Liver (tissue), 9 donors: ENCODE results near the gene LY6G5B. TPM values are rescaled to one million over a fixed set of nuclear protein-coding genes. Genes with fewer than 3 reads are reported as not detected.

ENCODE experiments used
- DNase-seq: peaks from one replicate; pipeline ENCODE4 v3.0.0-alpha.2; 2017; ENCODE audit warnings: low spot score
- H3K27ac ChIP-seq, 2 donors: one replicate each; pipeline ENCODE4 v1.7.0; 2013; ENCODE audit warnings: inconsistent platforms in 2 of 2, low read length in 2 of 2, control low read depth in 1 of 2, low read depth in 1 of 2, mild to moderate bottlenecking in 1 of 2
- H3K27me3 ChIP-seq, 4 donors: one replicate each; pipeline versions ENCODE4 v1.6.1 to v1.7.0; 2013; ENCODE audit warnings: low read length in 3 of 4, inconsistent platforms in 1 of 4, mild to moderate bottlenecking in 1 of 4, moderate library complexity in 1 of 4; ENCODE audit not compliant: control insufficient read depth in 4 of 4, insufficient read depth in 4 of 4
- H3K36me3 ChIP-seq, 4 donors: one replicate each; pipeline versions ENCODE4 v1.6.1 to v1.7.0; 2013; ENCODE audit warnings: low read length in 3 of 4, mild to moderate bottlenecking in 3 of 4, low read depth in 1 of 4, moderate library complexity in 1 of 4; ENCODE audit not compliant: control insufficient read depth in 4 of 4, insufficient read depth in 3 of 4
- H3K4me1 ChIP-seq, 4 donors: one replicate each; pipeline versions ENCODE4 v1.6.1 to v1.7.0; 2013; ENCODE audit warnings: low read length in 3 of 4, mild to moderate bottlenecking in 3 of 4, moderate library complexity in 1 of 4; ENCODE audit not compliant: control insufficient read depth in 4 of 4, insufficient read depth in 4 of 4
- H3K4me3 ChIP-seq, 3 donors: one replicate each; pipeline versions ENCODE4 v1.6.1 to v1.7.0; 2013; ENCODE audit warnings: low read length in 3 of 3, control low read depth in 1 of 3, low read depth in 1 of 3, mild to moderate bottlenecking in 1 of 3
- H3K9ac ChIP-seq, 2 donors: one replicate each; pipeline ENCODE4 v1.7.0; 2013; ENCODE audit warnings: low read length in 2 of 2, mild to moderate bottlenecking in 2 of 2, moderate library complexity in 2 of 2, control low read depth in 1 of 2, low read depth in 1 of 2
- H3K9me3 ChIP-seq, 4 donors: one replicate each; pipeline versions ENCODE4 v1.6.1 to v1.7.0; 2013; ENCODE audit warnings: low read length in 3 of 4; ENCODE audit not compliant: control insufficient read depth in 4 of 4
- EGR1 ChIP-seq, 2 donors: IDR thresholded peaks; 2 replicates each; pipeline ENCODE4 v1.6.1; 2016 to 2018; ENCODE audit warnings: antibody characterized with exemption in 2 of 2, low read depth in 2 of 2
- FOXA1 ChIP-seq: IDR thresholded peaks from 2 replicates; pipeline ENCODE4 v1.6.1; 2016; ENCODE audit warnings: antibody characterized with exemption
- FOXA2 ChIP-seq: IDR thresholded peaks from 2 replicates; pipeline ENCODE4 v1.6.1; 2016; ENCODE audit warnings: antibody characterized with exemption
- GABPA ChIP-seq, 2 donors: IDR thresholded peaks in 1 of 2; conservative IDR thresholded peaks in 1 of 2; 2 replicates each; pipeline ENCODE4 v1.6.1; 2016; ENCODE audit warnings: antibody characterized with exemption in 2 of 2, mild to moderate bottlenecking in 1 of 2, moderate library complexity in 1 of 2
- HNF4A ChIP-seq, 2 donors: conservative IDR thresholded peaks; 2 replicates each; pipeline ENCODE4 v1.6.1; 2016; ENCODE audit warnings: antibody characterized with exemption in 2 of 2, mild to moderate bottlenecking in 2 of 2
- HNF4G ChIP-seq: IDR thresholded peaks from 2 replicates; pipeline ENCODE4 v1.6.1; 2016; ENCODE audit warnings: antibody characterized with exemption
- JUND ChIP-seq, 2 donors: IDR thresholded peaks; 2 replicates each; pipeline ENCODE4 v1.6.1; 2016; ENCODE audit warnings: antibody characterized with exemption in 2 of 2
- NR2F2 ChIP-seq: IDR thresholded peaks from 2 replicates; pipeline ENCODE4 v1.6.1; 2016; ENCODE audit warnings: antibody characterized with exemption
- RAD21 ChIP-seq, 2 donors: IDR thresholded peaks; 2 replicates each; pipeline ENCODE4 v1.6.1; 2016; ENCODE audit warnings: antibody characterized with exemption in 2 of 2, mild to moderate bottlenecking in 2 of 2
- RXRA ChIP-seq, 2 donors: IDR thresholded peaks; 2 replicates each; pipeline ENCODE4 v1.6.1; 2017 to 2018; ENCODE audit warnings: antibody characterized with exemption in 2 of 2, mild to moderate bottlenecking in 1 of 2
- SP1 ChIP-seq: IDR thresholded peaks from 2 replicates; pipeline ENCODE4 v1.6.1; 2018; ENCODE audit warnings: antibody characterized with exemption, mild to moderate bottlenecking
- TAF1 ChIP-seq: conservative IDR thresholded peaks from 2 replicates; pipeline ENCODE4 v1.6.1; 2016; ENCODE audit warnings: antibody characterized with exemption, mild to moderate bottlenecking
- YY1 ChIP-seq: IDR thresholded peaks from 2 replicates; pipeline ENCODE4 v1.6.1; 2016; ENCODE audit warnings: antibody characterized with exemption, mild to moderate bottlenecking
- WGBS: extraction: QIAGEN DNeasy Blood & Tissue Kit; methylation state at CpG from one replicate; pipeline ENCODE4 v1.1.7; 2013; 5-methylcytosine and 5-hydroxymethylcytosine counted together
- polyA plus RNA-seq, 2 donors: library from polyadenylated mRNA; stranded (reverse) in 1 of 2; unstranded in 1 of 2; fragments of 200-250 nt in 1 of 2; fragments of >200 nt in 1 of 2; fragmentation: Nextera tagmentation in 1 of 2; extraction: Ambion mirVana in 1 of 2; gene quantifications; one replicate each; pipeline versions ENCODE4 v1.2.1 to v1.2.3, GENCODE V29; 2013 to 2015
- total RNA-seq, 2 donors: library from RNA; depleted of rRNA; stranded (reverse); fragments of >200 nt; gene quantifications; one replicate each; pipeline ENCODE4 v1.2.3, GENCODE V29; 2014
- TF ChIP-seq, protein P1 (sequence below): IDR thresholded peaks from 2 replicates; pipeline ENCODE4 v1.6.1; 2016; ENCODE audit warnings: antibody characterized with exemption, mild to moderate bottlenecking
- TF ChIP-seq, protein P2 (sequence below): IDR thresholded peaks from 2 replicates; pipeline ENCODE4 v1.6.1; 2016; ENCODE audit warnings: antibody characterized with exemption
- TF ChIP-seq, protein P3 (sequence below): fragments of 150-350 bp; IDR thresholded peaks from 2 replicates; pipeline ENCODE4 v1.5.1; 2017; ENCODE audit warnings: improper control_type of control experiment, low read depth, low read length; ENCODE audit not compliant: missing input control
- donor health status: healthy.
- donor health status: healthy.
- donor health status: healthy.
- donor health status: healthy.
- donor health status: healthy.

LY6G5B gene
- total and polyA plus RNA-seq, 4 donors = 1.2 to 5.9 (median 2.1) TPM

DNA sequence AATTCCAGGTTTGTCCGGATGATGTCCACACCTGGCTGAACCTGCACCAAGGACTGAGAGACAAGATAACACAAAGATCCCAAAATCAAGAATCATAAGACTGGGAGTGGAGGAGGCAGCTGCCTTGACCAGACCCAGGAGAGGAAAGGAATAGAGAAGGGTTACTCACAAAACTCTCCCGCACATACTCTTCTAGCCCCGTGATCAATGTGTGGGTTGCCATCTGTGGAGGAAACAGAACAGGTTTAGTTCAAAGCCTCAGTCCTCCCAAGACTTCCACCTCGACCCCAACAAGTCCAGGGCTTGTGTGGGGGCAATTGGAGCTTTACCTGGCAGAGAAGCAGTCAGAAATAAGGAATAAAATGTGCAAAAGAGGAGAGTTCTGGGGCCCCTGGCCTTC, 28.4 kb upstream of the LY6G5B start:
- WGBS = 88% methylated on average over 4 of the region's 4 CpGs
- Histone ChIP-seq H3K4me1 (peaks cover 0 to 25% (median 19%) of the 10 kb centered on the region in 4 donors), H3K27me3 (no peaks in the 10 kb centered on the region), H3K36me3 (peaks cover 31 to 89% (median 64%) of the 10 kb centered on the region in 4 donors), H3K9ac (no peak overlapping the region), H3K27ac (no peak overlapping the region), H3K9me3 (no peaks in the 10 kb centered on the region), H3K4me3 (no peak overlapping the region)
- DNase-seq = no peak
- TF ChIP-seq RAD21 (IDR thresholded peaks at IDR 0.05) = no peak
- no peak for TF ChIP-seq HNF4G

DNA sequence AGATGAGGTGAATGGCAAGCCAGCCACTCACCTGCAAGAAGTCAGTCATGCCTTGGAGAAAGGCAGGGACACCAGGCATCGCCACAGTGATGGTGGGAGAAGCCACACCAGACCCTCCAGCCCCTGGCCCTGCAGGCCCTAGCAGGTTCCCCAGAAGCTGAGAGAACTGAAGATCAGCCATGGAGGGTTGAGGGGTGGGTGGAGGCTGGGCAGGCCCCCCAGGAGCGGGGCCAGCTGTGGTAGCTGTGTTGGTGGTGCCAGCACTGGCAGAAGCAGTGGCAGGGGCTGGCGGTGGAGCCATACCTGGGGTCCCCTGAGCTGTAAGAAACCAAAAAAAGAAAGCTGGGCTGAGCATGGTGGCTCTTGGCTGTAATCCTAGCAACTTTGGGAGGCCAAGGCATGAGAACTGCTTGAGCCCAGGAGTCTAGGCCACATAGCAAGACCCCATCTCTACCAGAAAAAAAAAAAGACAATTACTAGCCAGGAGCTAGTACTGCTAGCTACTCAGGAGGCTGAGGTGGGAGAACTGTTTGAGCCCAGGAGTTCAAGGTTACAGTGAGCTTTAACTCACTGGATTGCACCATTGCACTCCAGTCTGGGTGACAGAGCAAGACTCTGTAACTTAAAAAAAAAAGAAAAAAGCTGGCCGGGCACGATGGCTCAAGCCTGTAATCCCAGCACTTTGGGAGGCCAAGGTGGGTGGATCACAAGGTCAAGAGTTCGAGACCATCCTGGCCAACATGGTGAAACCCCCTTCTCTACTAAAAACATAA, 26.8 kb upstream of the LY6G5B start:
- H3K36me3 ChIP-seq = peaks cover 31 to 87% (median 66%) of the 10 kb centered on the region in 4 donors
- H3K27ac ChIP-seq = no peak overlapping the region
- TF ChIP-seq JUND (IDR thresholded peaks at IDR 0.05) (no peak), SP1 (peak; percentile 10), HNF4A (conservative IDR thresholded peaks at IDR 0.05) (peak; percentile 25)
- no peak overlapping the region for H3K4me3 ChIP-seq
- peaks cover 0 to 25% (median 19%) of the 10 kb centered on the region in 4 donors for H3K4me1 ChIP-seq
- H3K27me3 ChIP-seq = no peaks in the 10 kb centered on the region
- WGBS = 74% methylated on average over 6 of the region's 6 CpGs
- H3K9me3 ChIP-seq = no peaks in the 10 kb centered on the region
- H3K9ac ChIP-seq = no peak overlapping the region
- no peak for DNase-seq

DNA sequence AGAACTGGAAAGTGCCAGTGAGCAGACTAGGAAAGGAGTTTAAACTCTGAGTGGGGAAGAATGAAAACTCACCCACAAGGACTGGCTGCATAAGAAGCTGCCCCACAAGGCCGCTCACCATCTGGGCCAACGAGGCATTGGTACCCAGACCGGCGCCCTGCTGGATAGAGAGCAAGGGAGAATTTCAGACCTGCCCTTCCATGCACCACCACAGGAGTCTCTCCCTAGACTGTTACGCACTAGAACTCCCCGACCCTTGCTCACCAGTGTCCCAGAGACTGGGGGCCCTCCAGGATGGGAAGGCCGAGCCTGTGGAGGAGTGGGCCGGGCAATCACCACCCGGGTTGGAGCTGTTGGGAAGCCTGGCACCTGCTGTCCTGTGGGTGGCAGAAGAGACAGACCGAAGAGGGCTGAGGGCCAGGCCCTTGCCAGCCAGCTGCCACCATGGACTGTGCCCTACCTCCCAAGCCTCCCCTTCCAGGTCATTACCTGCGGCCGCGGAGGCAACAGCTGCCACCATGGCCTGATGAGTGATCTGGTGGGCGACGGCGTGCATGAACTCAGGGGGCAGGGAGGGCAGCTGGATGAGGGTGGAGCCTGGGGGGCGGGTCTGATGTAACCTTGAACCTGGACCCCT, 25.8 kb upstream of the LY6G5B start:
- no peaks in the 10 kb centered on the region for H3K27me3 ChIP-seq
- H3K36me3 ChIP-seq = peaks cover 36 to 90% (median 72%) of the 10 kb centered on the region in 4 donors
- TF ChIP-seq RAD21 (IDR thresholded peaks at IDR 0.05) = peak; percentile 51 to 69
- no peak for TF ChIP-seq TAF1
- TF ChIP-seq SP1 = no peak
- TF ChIP-seq, protein P1, sequence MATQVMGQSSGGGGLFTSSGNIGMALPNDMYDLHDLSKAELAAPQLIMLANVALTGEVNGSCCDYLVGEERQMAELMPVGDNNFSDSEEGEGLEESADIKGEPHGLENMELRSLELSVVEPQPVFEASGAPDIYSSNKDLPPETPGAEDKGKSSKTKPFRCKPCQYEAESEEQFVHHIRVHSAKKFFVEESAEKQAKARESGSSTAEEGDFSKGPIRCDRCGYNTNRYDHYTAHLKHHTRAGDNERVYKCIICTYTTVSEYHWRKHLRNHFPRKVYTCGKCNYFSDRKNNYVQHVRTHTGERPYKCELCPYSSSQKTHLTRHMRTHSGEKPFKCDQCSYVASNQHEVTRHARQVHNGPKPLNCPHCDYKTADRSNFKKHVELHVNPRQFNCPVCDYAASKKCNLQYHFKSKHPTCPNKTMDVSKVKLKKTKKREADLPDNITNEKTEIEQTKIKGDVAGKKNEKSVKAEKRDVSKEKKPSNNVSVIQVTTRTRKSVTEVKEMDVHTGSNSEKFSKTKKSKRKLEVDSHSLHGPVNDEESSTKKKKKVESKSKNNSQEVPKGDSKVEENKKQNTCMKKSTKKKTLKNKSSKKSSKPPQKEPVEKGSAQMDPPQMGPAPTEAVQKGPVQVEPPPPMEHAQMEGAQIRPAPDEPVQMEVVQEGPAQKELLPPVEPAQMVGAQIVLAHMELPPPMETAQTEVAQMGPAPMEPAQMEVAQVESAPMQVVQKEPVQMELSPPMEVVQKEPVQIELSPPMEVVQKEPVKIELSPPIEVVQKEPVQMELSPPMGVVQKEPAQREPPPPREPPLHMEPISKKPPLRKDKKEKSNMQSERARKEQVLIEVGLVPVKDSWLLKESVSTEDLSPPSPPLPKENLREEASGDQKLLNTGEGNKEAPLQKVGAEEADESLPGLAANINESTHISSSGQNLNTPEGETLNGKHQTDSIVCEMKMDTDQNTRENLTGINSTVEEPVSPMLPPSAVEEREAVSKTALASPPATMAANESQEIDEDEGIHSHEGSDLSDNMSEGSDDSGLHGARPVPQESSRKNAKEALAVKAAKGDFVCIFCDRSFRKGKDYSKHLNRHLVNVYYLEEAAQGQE = no peak
- TF ChIP-seq EGR1 (IDR thresholded peaks at IDR 0.05; ENCODE audit: low read depth in 2 of 2) = no peak
- TF ChIP-seq, protein P2, sequence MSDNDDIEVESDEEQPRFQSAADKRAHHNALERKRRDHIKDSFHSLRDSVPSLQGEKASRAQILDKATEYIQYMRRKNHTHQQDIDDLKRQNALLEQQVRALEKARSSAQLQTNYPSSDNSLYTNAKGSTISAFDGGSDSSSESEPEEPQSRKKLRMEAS = no peak
- no peak for TF ChIP-seq FOXA2
- no peak for TF ChIP-seq RXRA (IDR thresholded peaks at IDR 0.05)
- TF ChIP-seq NR2F2 = no peak
- no peak for TF ChIP-seq FOXA1
- TF ChIP-seq, protein P3, sequence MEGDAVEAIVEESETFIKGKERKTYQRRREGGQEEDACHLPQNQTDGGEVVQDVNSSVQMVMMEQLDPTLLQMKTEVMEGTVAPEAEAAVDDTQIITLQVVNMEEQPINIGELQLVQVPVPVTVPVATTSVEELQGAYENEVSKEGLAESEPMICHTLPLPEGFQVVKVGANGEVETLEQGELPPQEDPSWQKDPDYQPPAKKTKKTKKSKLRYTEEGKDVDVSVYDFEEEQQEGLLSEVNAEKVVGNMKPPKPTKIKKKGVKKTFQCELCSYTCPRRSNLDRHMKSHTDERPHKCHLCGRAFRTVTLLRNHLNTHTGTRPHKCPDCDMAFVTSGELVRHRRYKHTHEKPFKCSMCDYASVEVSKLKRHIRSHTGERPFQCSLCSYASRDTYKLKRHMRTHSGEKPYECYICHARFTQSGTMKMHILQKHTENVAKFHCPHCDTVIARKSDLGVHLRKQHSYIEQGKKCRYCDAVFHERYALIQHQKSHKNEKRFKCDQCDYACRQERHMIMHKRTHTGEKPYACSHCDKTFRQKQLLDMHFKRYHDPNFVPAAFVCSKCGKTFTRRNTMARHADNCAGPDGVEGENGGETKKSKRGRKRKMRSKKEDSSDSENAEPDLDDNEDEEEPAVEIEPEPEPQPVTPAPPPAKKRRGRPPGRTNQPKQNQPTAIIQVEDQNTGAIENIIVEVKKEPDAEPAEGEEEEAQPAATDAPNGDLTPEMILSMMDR = peak; percentile 11
- TF ChIP-seq YY1 = no peak
- TF ChIP-seq GABPA (IDR thresholded peaks at IDR 0.05 in 1 of 2, conservative IDR thresholded peaks at IDR 0.05 in 1 of 2) = no peak
- peak; percentile 45 to 57 for TF ChIP-seq HNF4A (conservative IDR thresholded peaks at IDR 0.05)
- H3K4me3 ChIP-seq = no peak overlapping the region
- H3K9me3 ChIP-seq = no peaks in the 10 kb centered on the region
- WGBS = 62% methylated on average over 17 of the region's 17 CpGs
- no peak overlapping the region for H3K27ac ChIP-seq
- DNase-seq = no peak
- H3K9ac ChIP-seq = no peak overlapping the region
- peaks cover 0 to 25% (median 19%) of the 10 kb centered on the region in 4 donors for H3K4me1 ChIP-seq
